HL-60/S4 treated with phorbol 12-myristate 13-acetate at 8.2 ng/mL for 4 days and 3 days (cell line): ENCODE results near the gene PDLIM4.

Experiments
- in situ Hi-C: fragments of 300-500 bp; cut with MboI; formaldehyde crosslinking; loops from 2 replicates; pipeline ENCODE4 v1.15.0; 2022; ENCODE audit warnings: low sequenced_read_pairs

The PDLIM4 gene

DNA sequence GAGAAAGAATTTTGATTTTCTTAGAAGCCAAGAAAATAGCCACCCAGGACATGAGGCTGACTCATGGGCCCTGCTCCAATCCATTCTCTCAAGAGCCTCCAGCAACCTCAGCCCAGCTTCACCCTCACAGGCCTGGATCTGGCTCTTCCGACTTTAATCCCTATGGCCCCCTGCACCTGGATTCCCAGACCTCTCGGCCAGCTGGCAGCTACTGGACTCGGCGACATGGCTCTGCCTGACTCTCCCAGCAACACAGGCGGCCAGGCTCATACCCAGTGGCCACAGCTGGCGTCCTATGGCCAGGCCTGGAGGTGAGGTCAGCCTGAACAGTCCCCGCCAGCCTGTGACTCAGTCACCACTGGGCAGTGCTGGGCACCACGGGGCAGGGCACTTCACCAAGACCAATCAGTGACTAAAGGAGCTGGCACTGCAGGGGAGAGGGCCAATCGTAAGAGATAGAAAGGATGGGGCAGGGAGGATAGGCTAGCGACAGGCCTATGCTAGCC is 6.2 kb upstream of the PDLIM4 start:
- in situ Hi-C loops, result no loop called here

- in situ Hi-C loops, result no loop called here
Measured at GRCh38 chr5:132253008-132253441, 4.5 kb upstream of the PDLIM4 start.

GRCh38 chr5:132253452-132254320 is 3.8 kb upstream of the PDLIM4 start:
- in situ Hi-C loops, result no loop called here

DNA sequence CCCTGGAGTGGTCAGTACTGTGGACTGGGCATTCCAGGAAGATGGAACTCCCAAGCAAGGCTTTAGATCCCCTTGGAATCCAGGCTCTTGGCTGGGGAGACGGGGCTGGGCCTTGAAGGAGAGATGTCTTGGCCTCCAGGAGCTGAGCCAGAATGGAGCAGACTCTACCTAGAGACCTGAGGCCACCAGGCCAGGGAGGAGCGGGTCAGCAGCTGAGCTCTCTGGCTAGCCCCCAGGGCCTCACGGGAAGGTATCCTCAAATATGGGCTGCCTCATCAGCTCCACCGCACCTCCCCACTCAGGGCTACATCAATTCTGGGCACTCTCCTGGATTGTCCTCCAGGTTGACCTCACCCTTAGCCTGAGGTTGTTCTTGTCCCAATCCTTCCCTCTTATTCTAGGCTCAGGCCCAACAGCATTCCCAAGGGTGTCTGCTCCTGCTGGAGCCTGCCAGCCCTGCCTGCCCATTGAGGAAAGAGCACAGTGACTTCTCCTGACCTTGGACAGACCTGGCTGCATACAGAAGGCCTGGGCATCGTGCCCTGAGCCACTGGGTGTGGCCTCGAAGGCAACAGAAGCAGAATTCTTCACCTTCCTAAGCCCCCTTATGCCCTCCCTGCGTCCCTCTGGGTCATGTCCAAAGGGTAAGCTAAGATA is 3.0 kb upstream of the PDLIM4 start:
- in situ Hi-C loops, result no loop called here

DNA sequence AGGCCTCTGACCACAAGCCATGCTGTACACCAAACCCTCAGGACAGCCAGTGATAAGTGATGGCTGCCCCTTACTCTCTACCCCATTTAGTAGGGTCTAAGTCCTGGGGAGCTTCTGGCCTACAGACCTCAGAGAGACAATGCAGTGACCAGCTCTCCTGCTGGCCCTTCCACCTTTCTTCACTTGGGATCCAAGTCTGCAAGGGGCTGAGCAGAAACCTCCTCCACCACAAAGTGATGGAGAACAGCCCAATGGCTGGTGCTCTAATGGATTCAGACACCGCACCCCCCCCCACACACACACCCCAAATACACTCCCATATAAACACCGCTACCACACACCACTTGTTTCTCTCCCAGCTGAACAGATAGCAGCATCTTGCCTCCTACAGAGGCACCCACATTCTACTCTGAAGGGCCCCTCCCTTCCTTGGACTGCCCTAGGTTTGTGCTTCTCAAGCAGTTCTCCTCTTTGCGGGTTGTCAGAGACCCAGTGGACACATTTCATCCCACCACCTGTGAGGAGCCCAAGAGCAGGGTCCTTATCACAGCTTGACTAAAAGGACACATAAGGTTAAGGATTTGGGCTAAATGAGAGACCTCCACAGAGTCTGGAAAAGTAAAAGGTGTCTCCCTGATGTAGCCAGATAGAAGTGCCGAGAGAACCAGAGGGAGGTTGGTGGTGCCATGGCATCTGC is 1.3 kb upstream of the PDLIM4 start:
- in situ Hi-C loops, result no loop called here

DNA sequence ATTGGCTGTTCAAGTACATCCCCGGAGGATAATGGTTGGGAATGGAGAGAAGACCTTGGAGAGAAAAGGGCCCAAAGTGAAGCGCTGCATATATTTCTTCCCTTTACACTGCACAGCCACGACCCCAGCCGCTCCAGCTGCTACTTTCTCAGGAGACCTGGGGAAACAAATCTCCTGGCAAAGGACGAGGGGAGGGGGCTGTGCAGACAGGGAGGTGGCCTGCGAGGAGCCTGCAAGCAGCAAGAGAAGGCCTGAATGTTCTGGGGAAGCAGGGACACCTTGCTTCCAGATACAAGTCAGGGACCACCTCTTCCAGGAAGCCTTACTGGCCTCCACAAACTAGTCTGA is 739 bp upstream of the PDLIM4 start:
- in situ Hi-C loops, result no loop called here

- in situ Hi-C loops, result no loop called here
Measured at GRCh38 chr5:132258102-132259068, 889 bp downstream of the PDLIM4 start.

DNA sequence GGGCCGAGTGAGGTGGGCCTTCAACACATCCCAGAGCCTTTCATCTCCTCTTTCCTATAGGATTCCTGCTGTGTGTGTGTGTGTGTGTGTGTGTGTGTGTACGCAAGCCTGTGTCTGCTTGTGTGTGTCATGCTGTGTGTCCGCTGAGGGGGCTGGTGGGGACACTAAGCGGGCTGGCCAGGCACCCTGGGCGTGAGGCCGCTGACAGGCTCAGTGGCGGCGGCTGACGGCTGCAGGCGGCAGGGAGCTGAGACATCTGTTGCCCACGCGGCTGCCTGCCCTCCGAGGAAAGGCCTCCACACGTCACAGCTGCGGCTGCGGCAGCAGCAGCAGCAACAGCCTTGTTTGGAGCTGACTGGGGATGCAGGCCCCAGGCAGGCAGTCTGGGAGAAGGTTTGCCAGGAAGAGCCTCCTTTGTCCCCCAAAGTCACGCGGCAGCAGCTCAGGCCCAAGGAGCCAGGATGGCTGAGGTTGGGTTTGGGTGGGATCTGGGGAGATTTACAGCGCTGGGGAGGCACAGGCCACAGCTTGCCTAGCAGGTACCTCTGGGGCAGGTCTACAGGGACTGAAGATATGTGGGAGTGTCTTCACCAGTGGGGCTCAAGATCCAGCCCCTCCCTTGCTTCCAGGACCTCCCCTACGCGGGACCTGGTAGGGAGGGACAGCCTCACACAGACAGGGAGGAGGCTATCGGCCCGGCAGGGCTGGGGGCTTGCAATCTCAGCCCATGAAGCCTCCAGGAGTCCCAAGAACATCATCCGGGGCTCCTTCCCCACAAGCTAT is 1.8 kb downstream of the PDLIM4 start:
- in situ Hi-C loops, result no loop called here

GRCh38 chr5:132260051-132260450 is 2.6 kb downstream of the PDLIM4 start:
- in situ Hi-C loops, result no loop called here

DNA sequence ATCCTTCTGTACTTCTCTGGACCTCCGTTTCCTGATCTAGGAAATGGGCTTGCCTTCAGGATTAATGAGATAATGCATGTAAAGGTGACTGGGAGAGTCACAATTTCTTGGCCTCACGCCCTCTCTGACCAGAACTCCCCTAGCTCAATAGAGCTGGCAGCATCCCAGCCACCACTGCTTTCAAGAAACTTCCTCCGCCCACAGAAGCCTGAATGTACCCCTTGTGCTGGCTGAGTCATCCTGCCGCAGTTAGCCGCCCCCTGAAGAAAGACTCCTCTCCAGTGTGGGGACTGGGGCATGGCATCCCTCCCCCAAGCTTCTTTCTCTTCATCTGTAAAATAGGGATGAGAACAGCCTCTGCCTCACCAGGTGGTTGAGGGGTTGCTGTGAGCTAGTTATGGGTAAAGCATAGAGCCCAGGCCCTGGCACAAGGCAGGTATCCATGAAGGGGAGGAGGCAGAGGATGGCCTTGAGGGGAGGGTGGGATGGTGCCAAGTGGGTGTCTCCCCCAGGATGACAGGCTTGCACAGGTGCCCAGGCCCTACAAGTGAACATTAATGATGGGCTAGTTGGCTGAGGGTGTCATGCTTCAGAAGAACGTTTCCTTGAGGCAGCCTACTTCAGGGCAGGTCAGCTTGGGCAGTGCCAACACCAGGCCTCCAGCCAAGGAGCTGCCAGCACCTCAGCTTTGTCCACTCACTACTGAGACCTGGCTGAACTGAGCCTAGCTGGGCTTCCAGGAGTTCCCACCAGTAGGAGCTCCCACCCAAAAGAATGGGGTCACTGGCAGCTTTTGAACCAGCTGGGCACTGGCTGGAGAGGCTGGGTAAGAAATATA is 3.4 kb downstream of the PDLIM4 start:
- in situ Hi-C loops, result no loop called here

GRCh38 chr5:132261881-132262845 is 4.7 kb downstream of the PDLIM4 start:
- in situ Hi-C loops, result no loop called here

DNA sequence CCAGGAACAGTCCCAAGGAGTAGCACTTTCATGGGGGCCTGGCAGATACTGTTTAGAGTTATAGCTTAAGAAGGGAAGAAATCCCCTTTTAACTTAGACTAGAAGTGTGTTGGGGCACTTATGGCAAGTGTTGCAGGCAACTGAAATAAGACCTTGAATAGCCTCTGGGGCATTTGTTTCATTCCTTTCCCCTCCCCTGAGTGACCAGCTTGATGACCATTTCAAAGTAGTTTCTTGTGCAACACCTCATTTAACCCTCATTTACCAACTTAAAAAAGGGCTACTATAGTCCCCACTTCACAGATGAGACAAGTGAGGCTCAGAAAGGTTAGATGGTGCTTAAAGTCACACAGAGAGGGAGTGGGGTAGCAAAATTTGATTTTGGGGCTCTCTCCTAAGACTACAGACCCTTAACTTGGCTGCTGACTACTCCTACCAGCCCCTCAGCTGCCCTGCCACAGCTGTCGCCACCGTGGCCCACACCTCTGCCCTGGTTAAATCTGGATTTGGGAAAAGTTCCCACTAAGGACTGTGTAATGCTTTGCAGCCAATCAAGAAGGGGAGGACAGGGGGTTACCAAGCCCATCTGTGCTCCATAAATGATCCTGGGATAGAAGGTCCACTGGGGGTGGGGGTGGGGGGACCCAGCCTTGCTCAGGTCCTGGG is 5.5 kb downstream of the PDLIM4 start:
- in situ Hi-C loops, result no loop called here

GRCh38 chr5:132263548-132264261 is 6.2 kb downstream of the PDLIM4 start:
- in situ Hi-C loops, result no loop called here

GRCh38 chr5:132264546-132265335 is 7.2 kb downstream of the PDLIM4 start:
- in situ Hi-C loops, result no loop called here

DNA sequence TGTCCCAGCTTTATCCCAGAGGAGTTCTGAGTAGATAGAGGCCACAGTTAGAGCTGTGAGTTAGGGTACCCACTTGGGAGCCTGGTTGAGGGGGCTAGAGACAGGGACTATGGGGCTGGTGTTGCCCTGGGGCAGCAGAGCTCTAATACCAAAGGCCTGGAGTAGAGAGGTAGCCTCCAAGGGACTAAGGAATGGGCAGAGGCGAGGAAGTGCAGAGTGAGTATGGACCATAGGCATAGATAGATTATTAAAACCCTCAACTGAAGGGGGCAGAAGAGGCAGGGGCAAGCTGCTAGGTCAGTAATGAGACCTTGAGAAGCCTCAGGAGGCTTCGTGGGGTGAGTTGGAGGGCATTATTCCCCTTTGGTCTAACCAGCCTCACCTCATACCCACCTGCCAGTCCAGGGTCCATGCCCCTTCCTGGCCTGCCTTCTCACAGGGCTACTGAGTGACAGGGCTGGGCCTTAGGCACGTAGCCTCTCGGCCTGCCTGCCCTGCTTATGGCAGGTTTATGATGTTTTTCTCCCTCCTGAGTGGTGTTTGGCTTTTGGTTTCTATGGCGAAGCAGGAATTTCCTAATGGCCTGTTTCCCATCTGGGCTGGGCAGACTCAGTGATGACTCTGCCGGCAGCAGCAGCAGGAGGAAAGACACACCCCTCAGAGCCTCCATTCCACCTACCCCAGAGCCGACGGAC is 8.0 kb downstream of the PDLIM4 start:
- in situ Hi-C loops, result no loop called here
